OCI-LY3 (cell line): Measurements from ENCODE around the gene KAZN.

Experiments used
- EZH2phosphoT487 ChIP-seq: fragments of 200-600 bp; shearing (Covaris generic); IDR thresholded peaks from 2 replicates; pipeline ENCODE4 v1.6.1; 2018; ENCODE audit warnings: antibody characterized with exemption, mixed run types, low read depth
- TF ChIP-seq, protein P1 (sequence below): fragments of 200-600, 300-600 bp; sonication (generic); IDR thresholded peaks from 2 replicates; pipeline ENCODE4 v1.5.1; 2014; ENCODE audit warnings: antibody characterized with exemption, low read length, low read depth

GRCh38 chr1:15148941-15149340, 550.5 kb downstream of the KAZN start:
- TF ChIP-seq, protein P1, sequence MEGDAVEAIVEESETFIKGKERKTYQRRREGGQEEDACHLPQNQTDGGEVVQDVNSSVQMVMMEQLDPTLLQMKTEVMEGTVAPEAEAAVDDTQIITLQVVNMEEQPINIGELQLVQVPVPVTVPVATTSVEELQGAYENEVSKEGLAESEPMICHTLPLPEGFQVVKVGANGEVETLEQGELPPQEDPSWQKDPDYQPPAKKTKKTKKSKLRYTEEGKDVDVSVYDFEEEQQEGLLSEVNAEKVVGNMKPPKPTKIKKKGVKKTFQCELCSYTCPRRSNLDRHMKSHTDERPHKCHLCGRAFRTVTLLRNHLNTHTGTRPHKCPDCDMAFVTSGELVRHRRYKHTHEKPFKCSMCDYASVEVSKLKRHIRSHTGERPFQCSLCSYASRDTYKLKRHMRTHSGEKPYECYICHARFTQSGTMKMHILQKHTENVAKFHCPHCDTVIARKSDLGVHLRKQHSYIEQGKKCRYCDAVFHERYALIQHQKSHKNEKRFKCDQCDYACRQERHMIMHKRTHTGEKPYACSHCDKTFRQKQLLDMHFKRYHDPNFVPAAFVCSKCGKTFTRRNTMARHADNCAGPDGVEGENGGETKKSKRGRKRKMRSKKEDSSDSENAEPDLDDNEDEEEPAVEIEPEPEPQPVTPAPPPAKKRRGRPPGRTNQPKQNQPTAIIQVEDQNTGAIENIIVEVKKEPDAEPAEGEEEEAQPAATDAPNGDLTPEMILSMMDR: no peak
- TF ChIP-seq EZH2phosphoT487: no peak
